DMS114 treated with DMSO at 0.1 percent for 48 hours (cell line): Measurements from ENCODE around the gene G6PD.
A peak's percentile ranks its signal among the peaks of the same experiment; 100 is the strongest.
"Not testable (repeated sequence)": the region's sequence is repeated elsewhere in the genome, so short reads cannot be mapped to it uniquely, and the experiment has no call there.

ENCODE experiments used
- DNase-seq: peaks from one replicate; lab custom pipeline; 2025; ENCODE audit not compliant: unreplicated experiment; lab: John Stamatoyannopoulos, UW

Gene G6PD

GRCh38 chrX:154545673-154546274, 872 bp downstream of the G6PD start:
- DNase-seq = no peak

- DNase-seq = no peak
Measured at GRCh38 chrX:154542723-154543424, 3.8 kb downstream of the G6PD start.

- DNase-seq = no peak
Measured at GRCh38 chrX:154541896-154542722, 4.5 kb downstream of the G6PD start.

GRCh38 chrX:154541589-154541895, 5.1 kb downstream of the G6PD start:
- no peak for DNase-seq

GRCh38 chrX:154540897-154541535, 5.6 kb downstream of the G6PD start:
- DNase-seq = no peak

- DNase-seq = not testable (repeated sequence)
Measured at GRCh38 chrX:154540365-154540764, 6.3 kb downstream of the G6PD start.

- DNase-seq = no peak
Measured at GRCh38 chrX:154539077-154539476, 7.6 kb downstream of the G6PD start.

GRCh38 chrX:154535892-154536291, 10.8 kb downstream of the G6PD start:
- no peak for DNase-seq

- DNase-seq = peak; percentile 28
Measured at GRCh38 chrX:154534526-154535322, 11.9 kb downstream of the G6PD start.

GRCh38 chrX:154532690-154533089, 14.0 kb downstream of the G6PD start:
- DNase-seq = no peak

GRCh38 chrX:154531626-154532025, 15.0 kb downstream of the G6PD start:
- no peak for DNase-seq

- DNase-seq = no peak
Measured at GRCh38 chrX:154530286-154530685, 16.4 kb downstream of the G6PD start.

GRCh38 chrX:154529206-154529612, 17.4 kb downstream of the G6PD start:
- DNase-seq = no peak

GRCh38 chrX:154526901-154527675, 19.6 kb downstream of the G6PD start:
- DNase-seq = peak; percentile 19

GRCh38 chrX:154525606-154526490, 20.8 kb downstream of the G6PD start:
- DNase-seq = no peak

GRCh38 chrX:154519389-154519788, 27.3 kb downstream of the G6PD start:
- no peak for DNase-seq

GRCh38 chrX:154517101-154517781, 29.4 kb downstream of the G6PD start:
- DNase-seq = no peak

GRCh38 chrX:154516656-154517100, 30.0 kb downstream of the G6PD start:
- no peak for DNase-seq
